GM12878 (cell line): Measurements from ENCODE around the gene NAV3. TPM values are rescaled to one million over a fixed set of nuclear protein-coding genes. Genes with fewer than 3 reads are reported as not detected.
A peak's percentile ranks its signal among the peaks of the same experiment; 100 is the strongest.

ENCODE experiments used
- BMI1 ChIP-seq: fragments of 450-650 bp; IDR thresholded peaks from 2 replicates; pipeline ENCODE4 v1.6.1; 2016; ENCODE audit warnings: mild to moderate bottlenecking, moderate library complexity, borderline replicate concordance
- E2F8 ChIP-seq: fragments of 450-650 bp; IDR thresholded peaks from 2 replicates; pipeline ENCODE4 v1.6.1; 2018; ENCODE audit warnings: mild to moderate bottlenecking, low read depth, moderate library complexity; ENCODE audit not compliant: partially characterized antibody
- EED ChIP-seq: sonication (generic); IDR thresholded peaks from 2 replicates; pipeline ENCODE4 v1.6.1; 2016; ENCODE audit warnings: antibody characterized with exemption, low read depth
- FOXK2 ChIP-seq: fragments of 450-650 bp; IDR thresholded peaks from 2 replicates; pipeline ENCODE4 v1.6.1; 2017; ENCODE audit warnings: mild to moderate bottlenecking, moderate library complexity
- FOXM1 ChIP-seq: IDR thresholded peaks from 2 replicates; pipeline ENCODE4 v1.6.1; 2012; ENCODE audit warnings: low read depth, mild to moderate bottlenecking, inconsistent platforms, low read length, moderate library complexity
- JUNB ChIP-seq: IDR thresholded peaks from 2 replicates; pipeline ENCODE4 v1.6.1; 2016; ENCODE audit warnings: antibody characterized with exemption, mild to moderate bottlenecking
- KDM1A ChIP-seq: fragments of 200-600 bp; sonication (generic); IDR thresholded peaks from 2 replicates; pipeline ENCODE4 v1.6.1; 2016; ENCODE audit warnings: borderline replicate concordance
- MEF2A ChIP-seq: IDR thresholded peaks from 2 replicates; pipeline ENCODE4 v1.6.1; 2011; ENCODE audit warnings: low read depth, mild to moderate bottlenecking, low read length, moderate library complexity; ENCODE audit not compliant: insufficient read depth
- NBN ChIP-seq: fragments of 450-650 bp; IDR thresholded peaks from 2 replicates; pipeline ENCODE4 v1.6.1; 2016
- NFYA ChIP-seq: IDR thresholded peaks from 2 replicates; pipeline ENCODE4 v1.6.1; 2011; ENCODE audit warnings: low read depth, mild to moderate bottlenecking, low read length, improper control_type of control experiment, borderline replicate concordance
- NFYB ChIP-seq: IDR thresholded peaks from 2 replicates; pipeline ENCODE4 v1.6.1; 2011; ENCODE audit warnings: low read depth, mild to moderate bottlenecking, low read length, improper control_type of control experiment, moderate library complexity; ENCODE audit not compliant: insufficient read depth
- NR2F1 ChIP-seq: fragments of 450-650 bp; conservative IDR thresholded peaks from 2 replicates; pipeline ENCODE4 v1.6.1; 2017; ENCODE audit warnings: mild to moderate bottlenecking
- RFX5 ChIP-seq: IDR thresholded peaks from 2 replicates; pipeline ENCODE4 v1.6.1; 2011; ENCODE audit warnings: low read depth, low read length, improper control_type of control experiment
- SIN3A ChIP-seq: IDR thresholded peaks from 2 replicates; pipeline ENCODE4 v1.6.1; 2012; ENCODE audit warnings: low read depth, low read length, improper control_type of control experiment
- SKIL ChIP-seq: fragments of 450-650 bp; IDR thresholded peaks from 2 replicates; pipeline ENCODE4 v1.6.1; 2017; ENCODE audit warnings: mild to moderate bottlenecking, low read depth, inconsistent platforms; ENCODE audit not compliant: poor library complexity, severe bottlenecking
- SMC3 ChIP-seq: IDR thresholded peaks from 2 replicates; pipeline ENCODE4 v1.6.1; 2011; ENCODE audit warnings: low read length, improper control_type of control experiment, borderline replicate concordance
- SP1 ChIP-seq: IDR thresholded peaks from one replicate; pipeline ENCODE4 v1.6.1; 2011; ENCODE audit warnings: low read depth, low read length
- STAT3 ChIP-seq: IDR thresholded peaks from 2 replicates; pipeline ENCODE4 v1.6.1; 2011; ENCODE audit warnings: low read depth, low read length, improper control_type of control experiment
- WRNIP1 ChIP-seq: IDR thresholded peaks from 2 replicates; pipeline ENCODE4 v1.6.1; 2011; ENCODE audit warnings: low read depth, low read length, improper control_type of control experiment, borderline replicate concordance
- ZNF24 ChIP-seq: fragments of 450-650 bp; IDR thresholded peaks from 2 replicates; pipeline ENCODE4 v1.6.1; 2017; ENCODE audit warnings: antibody characterized with exemption, mild to moderate bottlenecking
- polyA plus RNA-seq, 11 experiments: library from polyadenylated mRNA; depleted of rRNA in 4 of 11; unstranded in 6 of 11; stranded (reverse) in 5 of 11; fragments of >200 nt; fragmentation: Nextera tagmentation in 4 of 11; fragmentation: Illumina TruSeq in 1 of 11; extraction: Ambion mirVana in 4 of 11; extraction: Trizol in 1 of 11; gene quantifications; 1 replicate in 1 of 11; 2 replicates in 10 of 11; pipeline versions ENCODE4 v1.2.1 to v1.2.3, GENCODE V29; 2011 to 2016; ENCODE audit warnings: inconsistent platforms in 2 of 11, missing spikeins in 2 of 11, low read depth in 1 of 11
- total RNA-seq, 4 experiments: library from RNA; depleted of rRNA in 3 of 4; stranded (reverse); fragments of >200 nt in 3 of 4; fragmentation: Illumina TruSeq in 1 of 4; extraction: Trizol in 1 of 4; gene quantifications; 2 replicates each; pipeline versions ENCODE4 v1.2.1 to v1.2.3, GENCODE V29; 2013 to 2021
- TF ChIP-seq, protein P1 (sequence below): IDR thresholded peaks from 2 replicates; pipeline ENCODE4 v1.6.1; 2011; ENCODE audit warnings: mild to moderate bottlenecking, low read depth, low read length, moderate library complexity; ENCODE audit not compliant: insufficient replicate concordance

NAV3 gene
- total and polyA plus RNA-seq, 10 of the 15 experiments (the other 5 are each of a cell fraction or from before 2014, with no cell fraction given) = 0.05 to 0.51 (median 0.22) TPM; not detected in 1

DNA sequence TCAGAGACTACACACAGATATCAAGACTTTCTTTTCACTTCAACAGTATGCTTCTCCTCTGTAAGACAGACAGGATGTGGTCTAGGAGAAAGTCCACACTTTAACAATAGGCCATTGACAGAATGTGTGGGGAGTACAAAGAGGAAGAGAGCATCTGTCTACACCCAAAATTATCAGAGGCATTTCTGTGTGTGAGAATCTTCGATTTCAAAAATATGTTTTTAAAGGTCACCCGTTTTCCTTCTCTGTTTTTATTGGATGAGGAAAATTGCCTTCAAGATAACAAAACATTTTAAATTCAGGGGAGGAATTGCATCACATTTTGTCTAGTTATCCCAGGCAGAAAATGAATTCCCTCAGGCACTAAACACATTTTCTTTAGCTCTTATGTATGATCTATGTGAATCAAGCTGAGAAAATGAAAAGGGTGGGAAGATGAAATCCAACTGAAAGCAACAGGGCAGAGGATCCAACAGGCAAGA lies 16.4 kb downstream of the NAV3 start (continued):
- no peak for TF ChIP-seq E2F8
- no peak for TF ChIP-seq RFX5
- TF ChIP-seq NFYA = no peak
- TF ChIP-seq JUNB = 0 out of 2 replicates have a peak, but pooled peaks have one; percentile 16
- TF ChIP-seq KDM1A = no peak
- TF ChIP-seq FOXM1 = 0 out of 2 replicates have a peak, but pooled peaks have one; percentile 45
- no peak for TF ChIP-seq SIN3A
- peak; percentile 49; the same call in 1 of the 2 replicates for TF ChIP-seq BMI1
- TF ChIP-seq NFYB = no peak
- TF ChIP-seq SP1 = peak; percentile 28
- no peak for TF ChIP-seq NR2F1
- 0 out of 2 replicates have a peak, but pooled peaks have one; percentile 42 for TF ChIP-seq STAT3
- TF ChIP-seq SKIL = peak; percentile 88
- TF ChIP-seq NBN = 0 out of 2 replicates have a peak, but pooled peaks have one; percentile 51
- no peak for TF ChIP-seq FOXK2
- TF ChIP-seq ZNF24 = no peak
- peak; percentile 45; the same call in 1 of the 2 replicates for TF ChIP-seq EED
- TF ChIP-seq MEF2A = 0 out of 2 replicates have a peak, but pooled peaks have one; percentile 24
- TF ChIP-seq, protein P1, sequence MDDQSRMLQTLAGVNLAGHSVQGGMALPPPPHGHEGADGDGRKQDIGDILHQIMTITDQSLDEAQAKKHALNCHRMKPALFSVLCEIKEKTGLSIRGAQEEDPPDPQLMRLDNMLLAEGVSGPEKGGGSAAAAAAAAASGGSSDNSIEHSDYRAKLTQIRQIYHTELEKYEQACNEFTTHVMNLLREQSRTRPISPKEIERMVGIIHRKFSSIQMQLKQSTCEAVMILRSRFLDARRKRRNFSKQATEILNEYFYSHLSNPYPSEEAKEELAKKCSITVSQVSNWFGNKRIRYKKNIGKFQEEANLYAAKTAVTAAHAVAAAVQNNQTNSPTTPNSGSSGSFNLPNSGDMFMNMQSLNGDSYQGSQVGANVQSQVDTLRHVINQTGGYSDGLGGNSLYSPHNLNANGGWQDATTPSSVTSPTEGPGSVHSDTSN = no peak
- TF ChIP-seq WRNIP1 = no peak
- no peak for TF ChIP-seq SMC3
